Astrocyte (in vitro differentiated cells and primary cell): ENCODE data around the gene ARHGAP24. TPM values are rescaled to one million over a fixed set of nuclear protein-coding genes. Genes with fewer than 3 reads are reported as not detected.
A peak's percentile ranks its signal among the peaks of the same experiment; 100 is the strongest.

Experiments used
- DNase-seq: peaks from one replicate; pipeline ENCODE4 v3.0.0-alpha.2; 2010; ENCODE audit warnings: low read depth
- FAIRE-seq: peaks from 2 replicates; lab custom pipeline; 2011; peaks lifted over from hg19 to GRCh38; lab: Jason Lieb, UNC
- H2AFZ ChIP-seq: 2 replicates; pipeline ENCODE4 v1.6.0; 2012; ENCODE audit warnings: low read depth, low read length, inconsistent platforms
- H3K27ac ChIP-seq: 2 replicates; pipeline ENCODE4 v1.5.1; 2011; ENCODE audit warnings: low read depth, low read length, inconsistent platforms
- H3K27me3 ChIP-seq: 2 replicates; pipeline ENCODE4 v1.6.0; 2011; ENCODE audit warnings: low read length, inconsistent platforms; ENCODE audit not compliant: insufficient read depth
- H3K36me3 ChIP-seq: 2 replicates; pipeline ENCODE4 v1.5.1; 2011; ENCODE audit warnings: low read length, inconsistent platforms; ENCODE audit not compliant: insufficient read depth
- H3K4me1 ChIP-seq: 2 replicates; pipeline ENCODE4 v1.5.1; 2011; ENCODE audit warnings: low read length, inconsistent platforms; ENCODE audit not compliant: insufficient read depth
- H3K4me2 ChIP-seq: 2 replicates; pipeline ENCODE4 v1.6.0; 2012; ENCODE audit warnings: low read length, inconsistent platforms
- H3K4me3 ChIP-seq: 2 replicates; pipeline ENCODE4 v1.5.1; 2011; ENCODE audit warnings: low read depth, mild to moderate bottlenecking, low read length, inconsistent platforms; ENCODE audit not compliant: insufficient read depth
- H3K79me2 ChIP-seq: 2 replicates; pipeline ENCODE4 v1.6.0; 2012; ENCODE audit warnings: mild to moderate bottlenecking, low read length, inconsistent platforms; ENCODE audit not compliant: insufficient read depth
- H3K9ac ChIP-seq: 2 replicates; pipeline ENCODE4 v1.6.0; 2012; ENCODE audit warnings: mild to moderate bottlenecking, low read length, inconsistent platforms
- H3K9me3 ChIP-seq: 2 replicates; pipeline ENCODE4 v1.5.1; 2012; ENCODE audit warnings: low read depth, mild to moderate bottlenecking, low read length, inconsistent platforms; ENCODE audit not compliant: insufficient read depth
- H4K20me1 ChIP-seq: 2 replicates; pipeline ENCODE4 v1.6.0; 2012; ENCODE audit warnings: low read length, inconsistent platforms; ENCODE audit not compliant: insufficient read depth
- H3K27ac Mint-ChIP-seq: one replicate; pipeline ENCODE4 v1.8.0; 2021; ENCODE audit warnings: mild to moderate bottlenecking, mixed read lengths; ENCODE audit not compliant: unreplicated experiment
- H3K27me3 Mint-ChIP-seq: one replicate; pipeline ENCODE4 v1.8.0; 2021; ENCODE audit warnings: low read depth, mixed read lengths; ENCODE audit not compliant: unreplicated experiment
- H3K36me3 Mint-ChIP-seq: one replicate; pipeline ENCODE4 v1.8.0; 2021; ENCODE audit warnings: low read depth, mixed read lengths; ENCODE audit not compliant: unreplicated experiment
- H3K4me1 Mint-ChIP-seq: one replicate; pipeline ENCODE4 v1.8.0; 2021; ENCODE audit warnings: low read depth, mixed read lengths; ENCODE audit not compliant: unreplicated experiment
- H3K4me3 Mint-ChIP-seq: one replicate; pipeline ENCODE4 v1.8.0; 2021; ENCODE audit warnings: mild to moderate bottlenecking, moderate library complexity, mixed read lengths; ENCODE audit not compliant: unreplicated experiment
- H3K9me3 Mint-ChIP-seq: one replicate; pipeline ENCODE4 v1.8.0; 2021; ENCODE audit warnings: mild to moderate bottlenecking, mixed read lengths; ENCODE audit not compliant: unreplicated experiment
- EZH2 ChIP-seq: IDR thresholded peaks from 2 replicates; pipeline ENCODE4 v1.6.1; 2012; ENCODE audit warnings: mild to moderate bottlenecking, low read length, inconsistent platforms; ENCODE audit not compliant: insufficient read depth
- total RNA-seq: library from RNA; stranded (reverse); gene quantifications from 2 replicates; pipeline ENCODE4 v1.2.1, GENCODE V29; 2021
- TF ChIP-seq, protein P1 (sequence below): IDR thresholded peaks from 2 replicates; pipeline ENCODE4 v1.5.1; 2011; ENCODE audit warnings: low read depth, mild to moderate bottlenecking, inconsistent platforms, low read length, moderate library complexity; ENCODE audit not compliant: insufficient read depth

Gene ARHGAP24
- total RNA-seq, 1 donor from 2014 or later, result 2.1 TPM

DNA sequence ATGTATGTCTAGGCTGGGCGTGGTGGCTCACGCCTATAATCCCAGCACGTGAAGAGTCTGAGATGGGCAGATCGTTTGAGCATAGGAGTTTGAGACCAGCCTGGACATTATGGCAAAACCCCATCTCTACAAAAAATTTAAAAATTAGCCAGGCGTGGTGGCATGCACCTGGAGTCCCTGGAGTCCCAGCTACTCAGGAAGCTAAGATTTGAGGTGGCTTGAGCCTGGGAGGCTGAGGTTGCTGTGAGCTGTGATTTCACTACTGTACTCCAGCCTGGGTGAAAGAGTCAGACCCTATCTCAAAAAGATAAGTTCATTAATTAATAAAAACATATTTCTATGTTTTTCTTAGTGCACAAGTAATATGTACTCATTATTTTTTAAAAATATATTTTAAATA, 238.1 kb downstream of the ARHGAP24 start:
- no peaks in the 10 kb centered on the region for H3K27me3 Mint-ChIP-seq
- no peak for DNase-seq
- Histone ChIP-seq H3K27me3 (no peaks in the 10 kb centered on the region), H3K4me3 (no peak overlapping the region), H3K36me3 (no peaks in the 10 kb centered on the region), H3K4me2 (no peak overlapping the region), H3K27ac (no peak overlapping the region), H3K4me1 (no peaks in the 10 kb centered on the region), H3K9ac (no peak overlapping the region), H2AFZ (no peak overlapping the region), H3K9me3 (no peaks in the 10 kb centered on the region), H3K79me2 (no peaks in the 10 kb centered on the region), H4K20me1 (no peaks in the 10 kb centered on the region)
- TF ChIP-seq, protein P1, sequence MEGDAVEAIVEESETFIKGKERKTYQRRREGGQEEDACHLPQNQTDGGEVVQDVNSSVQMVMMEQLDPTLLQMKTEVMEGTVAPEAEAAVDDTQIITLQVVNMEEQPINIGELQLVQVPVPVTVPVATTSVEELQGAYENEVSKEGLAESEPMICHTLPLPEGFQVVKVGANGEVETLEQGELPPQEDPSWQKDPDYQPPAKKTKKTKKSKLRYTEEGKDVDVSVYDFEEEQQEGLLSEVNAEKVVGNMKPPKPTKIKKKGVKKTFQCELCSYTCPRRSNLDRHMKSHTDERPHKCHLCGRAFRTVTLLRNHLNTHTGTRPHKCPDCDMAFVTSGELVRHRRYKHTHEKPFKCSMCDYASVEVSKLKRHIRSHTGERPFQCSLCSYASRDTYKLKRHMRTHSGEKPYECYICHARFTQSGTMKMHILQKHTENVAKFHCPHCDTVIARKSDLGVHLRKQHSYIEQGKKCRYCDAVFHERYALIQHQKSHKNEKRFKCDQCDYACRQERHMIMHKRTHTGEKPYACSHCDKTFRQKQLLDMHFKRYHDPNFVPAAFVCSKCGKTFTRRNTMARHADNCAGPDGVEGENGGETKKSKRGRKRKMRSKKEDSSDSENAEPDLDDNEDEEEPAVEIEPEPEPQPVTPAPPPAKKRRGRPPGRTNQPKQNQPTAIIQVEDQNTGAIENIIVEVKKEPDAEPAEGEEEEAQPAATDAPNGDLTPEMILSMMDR, result no peak
- TF ChIP-seq EZH2, result no peak
- H3K27ac Mint-ChIP-seq, result no peak overlapping the region
- peaks cover 4% of the 10 kb centered on the region for H3K4me1 Mint-ChIP-seq
- H3K36me3 Mint-ChIP-seq, result no peaks in the 10 kb centered on the region
- H3K9me3 Mint-ChIP-seq, result no peaks in the 10 kb centered on the region
- no peak overlapping the region for H3K4me3 Mint-ChIP-seq
- no peak for FAIRE-seq

- no peak overlapping the region for H2AFZ ChIP-seq
- peak; percentile 59 for DNase-seq
- TF ChIP-seq, protein P1, result no peak
- no peak for TF ChIP-seq EZH2
- H3K4me3 ChIP-seq, result no peak overlapping the region
- Mint-ChIP-seq H3K4me1 (peaks cover 11% of the 10 kb centered on the region), H3K9me3 (no peaks in the 10 kb centered on the region), H3K27ac (no peak overlapping the region), H3K36me3 (no peaks in the 10 kb centered on the region), H3K27me3 (no peaks in the 10 kb centered on the region), H3K4me3 (no peak overlapping the region)
- H3K27me3 ChIP-seq, result no peaks in the 10 kb centered on the region
- H3K79me2 ChIP-seq, result no peaks in the 10 kb centered on the region
- H3K27ac ChIP-seq, result no peak overlapping the region
- H3K4me2 ChIP-seq, result no peak overlapping the region
- no peaks in the 10 kb centered on the region for H3K9me3 ChIP-seq
- H3K9ac ChIP-seq, result no peak overlapping the region
- no peak for FAIRE-seq
- H4K20me1 ChIP-seq, result no peaks in the 10 kb centered on the region
- no peaks in the 10 kb centered on the region for H3K36me3 ChIP-seq
- H3K4me1 ChIP-seq, result no peaks in the 10 kb centered on the region
These were observed 241.2 kb downstream of the ARHGAP24 start for GRCh38 chr4:85715991-85716737.

GRCh38 chr4:85717351-85717750, 242.4 kb downstream of the ARHGAP24 start:
- no peak for TF ChIP-seq EZH2
- TF ChIP-seq, protein P1, result no peak
- no peak overlapping the region for H2AFZ ChIP-seq

More at GRCh38 chr4:85717351-85717750, 242.4 kb downstream of the ARHGAP24 start:
- H3K4me1 Mint-ChIP-seq, result peaks cover 11% of the 10 kb centered on the region
- H3K9me3 Mint-ChIP-seq, result no peaks in the 10 kb centered on the region
- DNase-seq, result no peak
- FAIRE-seq, result peak; percentile 76
- no peaks in the 10 kb centered on the region for H3K36me3 Mint-ChIP-seq
- Histone ChIP-seq H3K79me2 (no peaks in the 10 kb centered on the region), H3K4me2 (no peak overlapping the region), H3K27ac (no peak overlapping the region), H3K9ac (no peak overlapping the region), H3K9me3 (no peaks in the 10 kb centered on the region), H4K20me1 (no peaks in the 10 kb centered on the region), H3K4me1 (no peaks in the 10 kb centered on the region), H3K36me3 (no peaks in the 10 kb centered on the region), H3K27me3 (no peaks in the 10 kb centered on the region), H3K4me3 (no peak overlapping the region)
- no peak overlapping the region for H3K4me3 Mint-ChIP-seq
- no peaks in the 10 kb centered on the region for H3K27me3 Mint-ChIP-seq
- H3K27ac Mint-ChIP-seq, result no peak overlapping the region
